Kidney epithelial cell (primary cell): ENCODE results near the gene NLK. TPM values are rescaled to one million over a fixed set of nuclear protein-coding genes. Genes with fewer than 3 reads are reported as not detected.

Source experiments
- DNase-seq: peaks from one replicate; pipeline ENCODE4 v3.0.0-alpha.2; 2010; ENCODE audit warnings: low read depth
- H3K27me3 ChIP-seq: 2 replicates; pipeline ENCODE4 v1.6.0; 2011; ENCODE audit warnings: low read length; ENCODE audit not compliant: control insufficient read depth, insufficient read depth
- H3K36me3 ChIP-seq: 2 replicates; pipeline ENCODE4 v1.5.1; 2011; ENCODE audit warnings: low read length; ENCODE audit not compliant: control insufficient read depth, insufficient read depth
- H3K4me3 ChIP-seq: 2 replicates; pipeline ENCODE4 v1.5.1; 2011; ENCODE audit warnings: low read depth, mild to moderate bottlenecking, control low read depth, low read length
- total RNA-seq: library from RNA; depleted of rRNA; stranded (reverse); fragments of >200 nt; gene quantifications from 2 replicates; pipeline ENCODE4 v1.2.3, GENCODE V29; 2015
- TF ChIP-seq, protein P1 (sequence below): IDR thresholded peaks from 2 replicates; pipeline ENCODE4 v1.5.1; 2011; ENCODE audit warnings: mild to moderate bottlenecking, moderate library complexity, low read length, control low read depth, inconsistent platforms; ENCODE audit not compliant: insufficient read depth, poor library complexity, severe bottlenecking

The NLK gene
- total RNA-seq, 1 donor from 2014 or later, result 12.9 TPM

DNA sequence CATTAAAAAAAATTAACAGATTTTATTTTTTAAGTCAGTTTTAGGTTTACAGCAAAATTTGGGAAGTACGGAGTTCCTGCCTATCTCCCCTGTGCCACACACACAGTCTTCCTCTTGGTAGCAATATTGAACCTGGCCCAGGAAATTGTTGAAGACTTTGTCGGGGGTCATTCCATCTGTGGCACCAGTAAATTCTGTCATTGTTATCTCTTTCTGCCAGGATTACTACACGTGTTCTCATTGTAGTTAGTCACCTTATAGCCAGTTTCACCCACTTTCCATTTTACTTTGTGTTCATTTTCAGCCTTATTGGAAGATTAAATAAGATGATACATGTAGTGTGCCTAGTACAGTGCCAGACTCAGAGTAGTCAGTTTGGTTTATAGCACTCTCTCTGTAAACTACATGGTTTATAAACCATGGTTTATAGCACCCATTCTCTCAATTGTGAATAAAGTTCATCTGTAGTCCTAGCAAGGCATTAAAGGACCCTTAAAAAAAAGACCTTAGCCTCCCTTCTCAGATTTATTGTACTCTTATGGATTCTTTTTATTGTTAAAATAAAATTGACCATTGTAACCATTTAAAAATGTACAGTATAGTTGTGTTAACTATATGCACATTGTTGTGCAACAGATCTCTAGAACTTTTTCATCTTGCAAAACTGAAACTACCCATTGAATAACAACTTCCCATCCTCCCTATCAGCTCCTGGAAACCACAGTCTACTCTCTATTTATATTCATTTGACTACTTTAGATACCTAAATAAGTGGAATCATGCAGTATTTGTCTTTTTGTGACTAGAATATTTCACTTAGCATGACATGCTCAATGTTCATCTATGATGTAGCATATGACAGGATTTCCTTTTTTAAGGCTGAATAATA is 36.1 kb downstream of the NLK start:
- TF ChIP-seq, protein P1, sequence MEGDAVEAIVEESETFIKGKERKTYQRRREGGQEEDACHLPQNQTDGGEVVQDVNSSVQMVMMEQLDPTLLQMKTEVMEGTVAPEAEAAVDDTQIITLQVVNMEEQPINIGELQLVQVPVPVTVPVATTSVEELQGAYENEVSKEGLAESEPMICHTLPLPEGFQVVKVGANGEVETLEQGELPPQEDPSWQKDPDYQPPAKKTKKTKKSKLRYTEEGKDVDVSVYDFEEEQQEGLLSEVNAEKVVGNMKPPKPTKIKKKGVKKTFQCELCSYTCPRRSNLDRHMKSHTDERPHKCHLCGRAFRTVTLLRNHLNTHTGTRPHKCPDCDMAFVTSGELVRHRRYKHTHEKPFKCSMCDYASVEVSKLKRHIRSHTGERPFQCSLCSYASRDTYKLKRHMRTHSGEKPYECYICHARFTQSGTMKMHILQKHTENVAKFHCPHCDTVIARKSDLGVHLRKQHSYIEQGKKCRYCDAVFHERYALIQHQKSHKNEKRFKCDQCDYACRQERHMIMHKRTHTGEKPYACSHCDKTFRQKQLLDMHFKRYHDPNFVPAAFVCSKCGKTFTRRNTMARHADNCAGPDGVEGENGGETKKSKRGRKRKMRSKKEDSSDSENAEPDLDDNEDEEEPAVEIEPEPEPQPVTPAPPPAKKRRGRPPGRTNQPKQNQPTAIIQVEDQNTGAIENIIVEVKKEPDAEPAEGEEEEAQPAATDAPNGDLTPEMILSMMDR, result no peak
- Histone ChIP-seq H3K36me3 (no peaks in the 10 kb centered on the region), H3K27me3 (no peaks in the 10 kb centered on the region), H3K4me3 (no peak overlapping the region)
- no peak for DNase-seq

- H3K4me3 ChIP-seq, result no peak overlapping the region
- H3K36me3 ChIP-seq, result no peaks in the 10 kb centered on the region
- TF ChIP-seq, protein P1, result no peak
- H3K27me3 ChIP-seq, result no peaks in the 10 kb centered on the region
- no peak for DNase-seq
These were observed 39.0 kb downstream of the NLK start for GRCh38 chr17:28081467-28081866.

DNA sequence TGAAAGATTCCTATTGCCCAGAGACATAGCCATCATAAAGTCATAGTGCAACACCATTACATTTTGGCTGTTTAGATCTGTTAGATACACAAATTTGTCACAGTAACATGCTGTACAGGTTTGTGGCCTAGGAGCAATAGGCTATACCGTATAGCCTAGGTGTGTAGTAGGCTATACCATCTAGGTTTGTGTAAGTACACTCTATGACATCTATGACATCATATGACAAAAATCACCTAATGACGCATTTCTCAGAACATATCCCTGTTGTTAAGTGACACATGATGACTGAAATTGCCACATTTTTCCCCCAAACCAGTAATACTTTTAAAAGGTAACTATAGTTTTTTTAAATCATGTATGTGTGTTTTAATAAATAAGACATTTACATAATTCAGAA is 43.3 kb downstream of the NLK start:
- Histone ChIP-seq H3K36me3 (no peaks in the 10 kb centered on the region), H3K27me3 (no peaks in the 10 kb centered on the region), H3K4me3 (no peak overlapping the region)
- no peak for DNase-seq
- TF ChIP-seq, protein P1, result no peak

- no peak for DNase-seq
- Histone ChIP-seq H3K27me3 (no peaks in the 10 kb centered on the region), H3K36me3 (no peaks in the 10 kb centered on the region), H3K4me3 (no peak overlapping the region)
- TF ChIP-seq, protein P1, result no peak
These were observed 44.0 kb downstream of the NLK start for GRCh38 chr17:28086519-28086918.

- no peak overlapping the region for H3K4me3 ChIP-seq
- DNase-seq, result no peak
- TF ChIP-seq, protein P1, result no peak
These were observed 45.3 kb downstream of the NLK start for GRCh38 chr17:28087743-28088142.

GRCh38 chr17:28090551-28090950 is 48.1 kb downstream of the NLK start:
- TF ChIP-seq, protein P1, result no peak
- H3K27me3 ChIP-seq, result no peaks in the 10 kb centered on the region
- H3K36me3 ChIP-seq, result no peaks in the 10 kb centered on the region
- H3K4me3 ChIP-seq, result no peak overlapping the region
- no peak for DNase-seq

More at GRCh38 chr17:28087743-28088142, 45.3 kb downstream of the NLK start:
- Histone ChIP-seq H3K36me3 (no peaks in the 10 kb centered on the region), H3K27me3 (no peaks in the 10 kb centered on the region)
